GM23338 (cell line): Measurements from ENCODE around the gene KIR2DL1.
"Not testable (repeated sequence)": the region's sequence is repeated elsewhere in the genome, so short reads cannot be mapped to it uniquely, and the experiment has no call there.

Source experiments
- CREB1 ChIP-seq: fragments of 250-450 bp; sonication (Bioruptor Pico); IDR thresholded peaks from 2 replicates; pipeline ENCODE4 v1.5.0; 2020; ENCODE audit warnings: low read depth, mild to moderate bottlenecking, moderate library complexity
- CTCF ChIP-seq, 2 experiments: fragments of 200-600 bp in 1 of 2; sonication (generic) in 1 of 2; conservative IDR thresholded peaks; 2 replicates each; pipeline versions ENCODE4 v1.5.1 to v1.6.1; 2016 to 2017; ENCODE audit warnings: antibody characterized with exemption in 2 of 2, low read depth in 2 of 2, mild to moderate bottlenecking in 2 of 2, moderate library complexity in 1 of 2
- EZH2 ChIP-seq: fragments of 200-600 bp; sonication (generic); IDR thresholded peaks from one replicate; pipeline ENCODE4 v1.8.0; 2017; ENCODE audit warnings: antibody characterized with exemption, mild to moderate bottlenecking, low read depth; ENCODE audit not compliant: unreplicated experiment
- EZH2phosphoT487 ChIP-seq: fragments of 200-600 bp; sonication (generic); IDR thresholded peaks from one replicate; pipeline ENCODE4 v1.8.1; 2018; ENCODE audit warnings: antibody characterized with exemption; ENCODE audit not compliant: unreplicated experiment
- JUNB ChIP-seq: IDR thresholded peaks from one replicate; pipeline ENCODE4 v1.6.1; 2016; ENCODE audit warnings: antibody characterized with exemption; ENCODE audit not compliant: unreplicated experiment
- POLR2AphosphoS5 ChIP-seq: IDR thresholded peaks from 2 replicates; pipeline ENCODE4 v1.6.1; 2016; ENCODE audit warnings: antibody characterized with exemption, low read depth
- STAT1 ChIP-seq: IDR thresholded peaks from one replicate; pipeline ENCODE4 v1.6.1; 2016; ENCODE audit warnings: antibody characterized with exemption; ENCODE audit not compliant: unreplicated experiment
- ZNF114 ChIP-seq: fragments of 250-450 bp; sonication (Bioruptor Pico); IDR thresholded peaks from 2 replicates; pipeline ENCODE4 v1.5.0; 2020; ENCODE audit warnings: mild to moderate bottlenecking, moderate library complexity
- TF ChIP-seq, protein P1 (sequence below): IDR thresholded peaks from one replicate; pipeline ENCODE4 v1.6.1; 2018; ENCODE audit warnings: antibody characterized with exemption; ENCODE audit not compliant: unreplicated experiment

GRCh38 chr19:54825326-54825725, 55.7 kb downstream of the KIR2DL1 start:
- TF ChIP-seq POLR2AphosphoS5; CTCF (conservative IDR thresholded peaks at IDR 0.05; ENCODE audit: low read depth in 2 of 2); EZH2; EZH2phosphoT487; JUNB; ZNF114; CREB1 (CRISPR knock-in tag); STAT1: not testable (repeated sequence)
- TF ChIP-seq, protein P1, sequence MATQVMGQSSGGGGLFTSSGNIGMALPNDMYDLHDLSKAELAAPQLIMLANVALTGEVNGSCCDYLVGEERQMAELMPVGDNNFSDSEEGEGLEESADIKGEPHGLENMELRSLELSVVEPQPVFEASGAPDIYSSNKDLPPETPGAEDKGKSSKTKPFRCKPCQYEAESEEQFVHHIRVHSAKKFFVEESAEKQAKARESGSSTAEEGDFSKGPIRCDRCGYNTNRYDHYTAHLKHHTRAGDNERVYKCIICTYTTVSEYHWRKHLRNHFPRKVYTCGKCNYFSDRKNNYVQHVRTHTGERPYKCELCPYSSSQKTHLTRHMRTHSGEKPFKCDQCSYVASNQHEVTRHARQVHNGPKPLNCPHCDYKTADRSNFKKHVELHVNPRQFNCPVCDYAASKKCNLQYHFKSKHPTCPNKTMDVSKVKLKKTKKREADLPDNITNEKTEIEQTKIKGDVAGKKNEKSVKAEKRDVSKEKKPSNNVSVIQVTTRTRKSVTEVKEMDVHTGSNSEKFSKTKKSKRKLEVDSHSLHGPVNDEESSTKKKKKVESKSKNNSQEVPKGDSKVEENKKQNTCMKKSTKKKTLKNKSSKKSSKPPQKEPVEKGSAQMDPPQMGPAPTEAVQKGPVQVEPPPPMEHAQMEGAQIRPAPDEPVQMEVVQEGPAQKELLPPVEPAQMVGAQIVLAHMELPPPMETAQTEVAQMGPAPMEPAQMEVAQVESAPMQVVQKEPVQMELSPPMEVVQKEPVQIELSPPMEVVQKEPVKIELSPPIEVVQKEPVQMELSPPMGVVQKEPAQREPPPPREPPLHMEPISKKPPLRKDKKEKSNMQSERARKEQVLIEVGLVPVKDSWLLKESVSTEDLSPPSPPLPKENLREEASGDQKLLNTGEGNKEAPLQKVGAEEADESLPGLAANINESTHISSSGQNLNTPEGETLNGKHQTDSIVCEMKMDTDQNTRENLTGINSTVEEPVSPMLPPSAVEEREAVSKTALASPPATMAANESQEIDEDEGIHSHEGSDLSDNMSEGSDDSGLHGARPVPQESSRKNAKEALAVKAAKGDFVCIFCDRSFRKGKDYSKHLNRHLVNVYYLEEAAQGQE: not testable (repeated sequence)
